ENCODE data around the gene MKNK2. TPM values are rescaled to one million over a fixed set of nuclear protein-coding genes. Genes with fewer than 3 reads are reported as not detected.
A peak's percentile ranks its signal among the peaks of the same experiment; 100 is the strongest.

MKNK2 gene
- total RNA-seq, 4 donors from 2014 or later = 34.6 to 155 (median 81.7) TPM

DNA sequence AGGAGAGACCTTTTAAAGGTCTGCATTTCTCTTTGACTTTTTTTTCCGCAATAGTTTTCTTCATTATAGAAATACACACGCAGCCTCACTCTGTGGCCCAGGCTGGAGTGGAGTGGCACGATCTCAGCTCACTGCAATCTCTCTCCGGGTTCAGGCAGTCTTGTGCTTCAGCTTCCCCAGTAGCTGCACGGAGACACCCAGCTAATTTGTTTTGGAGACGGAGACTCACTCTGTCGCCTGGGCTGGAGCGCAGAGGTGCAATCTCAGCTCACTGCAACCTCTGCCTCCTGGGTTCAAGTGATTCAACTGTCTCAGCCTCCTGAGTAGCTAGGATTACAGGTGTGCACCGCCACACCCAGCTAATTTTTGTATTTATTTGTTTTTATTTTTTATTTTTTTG lies 11.7 kb upstream of the MKNK2 start:
- intact Hi-C loops (cut with DNase I; ENCODE audit: low total_unique reads) = no loop called here
- H3K27me3 ChIP-seq = no peaks in the 10 kb centered on the region
- no peak for DNase-seq
- H3K9me3 ChIP-seq = no peaks in the 10 kb centered on the region
- H3K36me3 ChIP-seq = no peaks in the 10 kb centered on the region
- peak overlapping the region in 1 of 2 donors; percentile 100 for H3K27ac ChIP-seq
- TF ChIP-seq, protein P1, sequence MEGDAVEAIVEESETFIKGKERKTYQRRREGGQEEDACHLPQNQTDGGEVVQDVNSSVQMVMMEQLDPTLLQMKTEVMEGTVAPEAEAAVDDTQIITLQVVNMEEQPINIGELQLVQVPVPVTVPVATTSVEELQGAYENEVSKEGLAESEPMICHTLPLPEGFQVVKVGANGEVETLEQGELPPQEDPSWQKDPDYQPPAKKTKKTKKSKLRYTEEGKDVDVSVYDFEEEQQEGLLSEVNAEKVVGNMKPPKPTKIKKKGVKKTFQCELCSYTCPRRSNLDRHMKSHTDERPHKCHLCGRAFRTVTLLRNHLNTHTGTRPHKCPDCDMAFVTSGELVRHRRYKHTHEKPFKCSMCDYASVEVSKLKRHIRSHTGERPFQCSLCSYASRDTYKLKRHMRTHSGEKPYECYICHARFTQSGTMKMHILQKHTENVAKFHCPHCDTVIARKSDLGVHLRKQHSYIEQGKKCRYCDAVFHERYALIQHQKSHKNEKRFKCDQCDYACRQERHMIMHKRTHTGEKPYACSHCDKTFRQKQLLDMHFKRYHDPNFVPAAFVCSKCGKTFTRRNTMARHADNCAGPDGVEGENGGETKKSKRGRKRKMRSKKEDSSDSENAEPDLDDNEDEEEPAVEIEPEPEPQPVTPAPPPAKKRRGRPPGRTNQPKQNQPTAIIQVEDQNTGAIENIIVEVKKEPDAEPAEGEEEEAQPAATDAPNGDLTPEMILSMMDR (IDR thresholded peaks at IDR 0.05) = no peak
- no peak for TF ChIP-seq POLR2A (IDR thresholded peaks at IDR 0.05)
- no peak overlapping the region for H3K4me3 ChIP-seq
- peaks cover 13 to 20% of the 10 kb centered on the region in 2 donors for H3K4me1 ChIP-seq

DNA sequence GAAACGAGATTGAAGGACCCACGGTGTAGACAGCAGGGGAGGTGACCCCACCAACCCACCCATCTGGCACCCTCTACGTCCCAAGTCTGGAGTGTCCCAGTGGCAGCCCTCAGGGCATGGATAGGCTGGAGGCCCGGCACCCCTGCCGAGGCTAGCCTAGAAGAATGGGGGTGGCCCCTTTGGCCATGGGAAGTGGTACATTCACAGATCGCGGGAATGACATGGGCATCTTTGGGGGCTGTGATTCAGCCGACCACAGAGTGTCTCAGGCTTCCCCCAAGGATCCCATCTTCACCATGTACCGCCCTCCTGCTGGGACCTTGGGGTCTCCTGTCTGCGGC lies 11.3 kb upstream of the MKNK2 start:
- Histone ChIP-seq H3K36me3 (no peaks in the 10 kb centered on the region), H3K4me1 (peaks cover 13 to 20% of the 10 kb centered on the region in 2 donors), H3K9me3 (no peaks in the 10 kb centered on the region), H3K27me3 (no peaks in the 10 kb centered on the region), H3K4me3 (peak overlapping the region; percentile 57 to 61), H3K27ac (peak overlapping the region; percentile 98 to 100)
- TF ChIP-seq, protein P1 (IDR thresholded peaks at IDR 0.05) = no peak
- TF ChIP-seq POLR2A (IDR thresholded peaks at IDR 0.05) = no peak
- intact Hi-C loops (cut with DNase I; ENCODE audit: low total_unique reads) = no loop called here
- DNase-seq = no peak

DNA sequence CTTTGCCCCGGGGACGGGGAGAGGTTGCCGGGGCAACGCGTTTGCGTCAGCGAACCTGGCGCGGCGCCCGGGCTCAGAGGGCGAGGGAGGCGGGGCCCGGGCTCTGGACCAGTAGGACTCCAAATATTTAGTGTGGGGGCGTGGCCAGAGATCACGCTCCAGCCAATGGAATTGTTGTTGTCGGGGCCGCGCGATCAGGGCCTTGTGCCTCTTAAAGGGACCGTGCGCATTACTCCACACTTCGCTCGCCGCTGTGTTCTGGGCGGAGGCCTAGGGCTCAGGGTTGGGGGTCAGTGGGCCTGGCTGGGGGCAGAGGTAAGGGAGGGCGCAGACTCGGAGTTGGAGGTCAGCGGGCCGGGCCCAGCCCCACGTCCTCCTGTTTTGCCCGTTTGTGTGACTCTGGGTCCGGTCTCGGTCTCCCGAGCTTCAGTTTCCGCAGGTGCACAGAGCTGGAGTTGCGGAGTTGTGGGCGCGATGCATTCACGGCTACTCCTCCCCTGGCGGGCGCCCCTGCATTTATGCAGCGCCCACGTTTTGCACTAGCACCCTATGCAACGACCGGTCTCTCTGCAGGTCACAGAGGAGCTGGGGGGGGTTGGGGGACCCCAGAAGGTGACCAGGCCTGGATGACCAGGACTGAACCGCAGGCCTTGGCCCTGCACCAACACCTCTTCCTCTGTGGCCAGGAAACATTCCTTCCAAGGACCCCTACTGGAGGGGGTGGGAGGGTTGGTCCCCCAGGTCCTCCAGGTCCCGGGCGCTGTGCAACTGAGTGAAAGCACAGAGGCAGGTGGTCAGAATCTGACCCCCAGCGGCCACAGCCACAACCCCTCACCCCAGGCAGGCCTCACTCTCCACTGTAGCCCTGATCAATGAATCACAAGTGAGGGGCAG lies 10.7 kb upstream of the MKNK2 start:
- intact Hi-C loops (cut with DNase I; ENCODE audit: low total_unique reads) = no loop called here
- no peaks in the 10 kb centered on the region for H3K36me3 ChIP-seq
- no peaks in the 10 kb centered on the region for H3K9me3 ChIP-seq
- H3K27ac ChIP-seq = peak overlapping the region; percentile 98 to 100
- DNase-seq = peak; percentile 99
- peaks cover 13 to 26% of the 10 kb centered on the region in 2 donors for H3K4me1 ChIP-seq
- peak overlapping the region; percentile 57 to 61 for H3K4me3 ChIP-seq
- TF ChIP-seq POLR2A (IDR thresholded peaks at IDR 0.05) = no peak
- TF ChIP-seq, protein P1 (IDR thresholded peaks at IDR 0.05) = peak in 2 of 4 experiments; percentile 8
- no peaks in the 10 kb centered on the region for H3K27me3 ChIP-seq

DNA sequence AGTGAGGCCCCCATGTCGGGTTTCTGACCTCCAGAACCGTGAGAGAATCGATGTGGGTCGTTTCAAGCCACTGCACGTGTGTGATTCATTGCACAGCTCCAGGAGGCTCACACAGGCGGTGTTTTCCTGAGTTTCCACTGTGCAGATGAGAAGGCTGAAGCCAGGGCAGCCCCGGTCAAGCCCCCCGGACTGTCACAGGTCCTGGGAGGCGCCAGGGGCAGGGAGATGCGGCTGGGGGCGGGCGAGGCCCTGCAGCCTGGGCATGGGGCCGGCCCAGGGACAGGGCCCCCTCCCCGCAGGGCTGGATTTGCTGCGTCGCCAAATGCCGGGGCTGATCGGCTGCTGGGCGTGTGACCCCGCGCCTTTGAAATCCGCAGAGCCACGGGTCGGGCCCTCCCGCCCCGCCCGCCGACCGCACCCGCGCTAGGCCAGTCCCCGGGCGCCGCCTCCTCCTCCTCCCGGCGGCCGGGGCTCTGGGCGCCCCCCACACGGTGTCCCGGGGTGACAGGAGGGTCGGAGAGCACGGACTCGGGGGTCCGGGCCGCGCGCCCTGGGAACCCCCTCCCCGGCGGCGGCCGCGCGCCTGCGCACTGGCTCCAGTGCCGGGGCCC lies 9.9 kb upstream of the MKNK2 start:
- intact Hi-C loops (cut with DNase I; ENCODE audit: low total_unique reads) = no loop called here
- Histone ChIP-seq H3K27ac (peak overlapping the region; percentile 98 to 100), H3K4me1 (peaks cover 13 to 29% of the 10 kb centered on the region in 2 donors), H3K4me3 (peak overlapping the region; percentile 55 to 61), H3K27me3 (no peaks in the 10 kb centered on the region), H3K9me3 (no peaks in the 10 kb centered on the region), H3K36me3 (no peaks in the 10 kb centered on the region)
- TF ChIP-seq, protein P1 (IDR thresholded peaks at IDR 0.05) = no peak
- peak; percentile 97 to 98 for TF ChIP-seq POLR2A (IDR thresholded peaks at IDR 0.05)
- DNase-seq = peak; percentile 68 to 77

All from uterus (tissue), 4 donors.